IMR-90 (cell line): ENCODE results near the gene LLPH. TPM values are rescaled to one million over a fixed set of nuclear protein-coding genes. Genes with fewer than 3 reads are reported as not detected.

Source experiments
- ATAC-seq: fragments of 200-7000 bp; cut with Tn5 transposase; 2 replicates; pipeline ENCODE4 v1.9.1; 2020; ENCODE audit warnings: low read depth, mild to moderate bottlenecking, moderate library complexity
- BruUV-seq: library from RNA; stranded (reverse); fragments of 400-500 nt; replicated peaks from 2 replicates; lab custom pipeline; 2021; lab: Mats Ljungman, UMichigan
- CTCF ChIA-PET: fragments of 300-600 bp; formaldehyde crosslinking; extraction: SDS; loops from one replicate; lab custom pipeline; 2021; ENCODE audit warnings: antibody characterized with exemption; lab: Yijun Ruan, JAX
- POLR2A ChIA-PET: fragments of 300-600 bp; sonication (Branson Sonifier 250); formaldehyde crosslinking; loops from one replicate; lab custom pipeline; 2022; ENCODE audit warnings: antibody characterized with exemption; ENCODE audit not compliant: unreplicated experiment; lab: Charles Lee
- DNase-seq: peaks from one replicate; pipeline ENCODE4 v3.0.0; 2013
- H2AFZ ChIP-seq: replicated peaks from 2 replicates; pipeline ENCODE3; 2013; ENCODE audit warnings: low read length, mild to moderate bottlenecking; ENCODE audit not compliant: poor library complexity
- H2AK5ac ChIP-seq: 2 replicates; pipeline ENCODE4 v1.6.1; 2013; ENCODE audit warnings: low read depth, low read length, inconsistent platforms
- H2AK9ac ChIP-seq: replicated peaks from 2 replicates; pipeline ENCODE3; 2013; ENCODE audit warnings: mild to moderate bottlenecking, low read depth, low read length, moderate library complexity; ENCODE audit not compliant: poor library complexity
- H2BK120ac ChIP-seq: 2 replicates; pipeline ENCODE4 v1.6.1; 2013; ENCODE audit warnings: low read depth, low read length, inconsistent platforms
- H2BK15ac ChIP-seq: 3 replicates; pipeline ENCODE4 v1.6.1; 2013; ENCODE audit warnings: low read depth, low read length, inconsistent platforms
- H2BK20ac ChIP-seq: 2 replicates; pipeline ENCODE4 v1.6.1; 2013; ENCODE audit warnings: low read depth, mild to moderate bottlenecking, inconsistent platforms, low read length, moderate library complexity
- H2BK5ac ChIP-seq: 2 replicates; pipeline ENCODE4 v1.6.1; 2013; ENCODE audit warnings: mild to moderate bottlenecking, low read depth, low read length, inconsistent platforms; ENCODE audit not compliant: poor library complexity, severe bottlenecking
- H3K14ac ChIP-seq: replicated peaks from 2 replicates; pipeline ENCODE4 v1.6.1; 2013; ENCODE audit warnings: low read depth, low read length, inconsistent platforms
- H3K18ac ChIP-seq: 2 replicates; pipeline ENCODE4 v1.6.1; 2013; ENCODE audit warnings: low read depth, low read length, control low read depth
- H3K23ac ChIP-seq: 2 replicates; pipeline ENCODE4 v1.6.1; 2013; ENCODE audit warnings: low read depth, low read length, inconsistent platforms
- H3K27ac ChIP-seq: 2 replicates; pipeline ENCODE4 v1.5.1; 2013; ENCODE audit warnings: mild to moderate bottlenecking, control low read depth, low read length; ENCODE audit not compliant: insufficient read depth
- H3K27me3 ChIP-seq: 2 replicates; pipeline ENCODE4 v1.6.1; 2013; ENCODE audit warnings: low read length; ENCODE audit not compliant: control insufficient read depth, insufficient read depth
- H3K36me3 ChIP-seq: 2 replicates; pipeline ENCODE4 v1.6.1; 2013; ENCODE audit warnings: low read length, mixed read lengths; ENCODE audit not compliant: control insufficient read depth, insufficient read depth
- H3K4ac ChIP-seq: 2 replicates; pipeline ENCODE4 v1.6.1; 2013; ENCODE audit warnings: low read depth, low read length, inconsistent platforms
- H3K4me1 ChIP-seq: 2 replicates; pipeline ENCODE4 v1.6.1; 2013; ENCODE audit warnings: low read length, mixed read lengths; ENCODE audit not compliant: control insufficient read depth, insufficient read depth
- H3K4me2 ChIP-seq: 2 replicates; pipeline ENCODE4 v1.6.1; 2013; ENCODE audit warnings: low read depth, mild to moderate bottlenecking, control low read depth, low read length, moderate library complexity
- H3K4me3 ChIP-seq: 2 replicates; pipeline ENCODE4 v1.5.1; 2013; ENCODE audit warnings: low read depth, mild to moderate bottlenecking, control low read depth, low read length, moderate library complexity; ENCODE audit not compliant: insufficient read depth
- H3K56ac ChIP-seq: 2 replicates; pipeline ENCODE4 v1.6.1; 2013; ENCODE audit warnings: low read length, inconsistent platforms; ENCODE audit not compliant: insufficient read depth; ENCODE audit errors: extremely low read depth
- H3K79me1 ChIP-seq, 2 experiments: 2 replicates each; pipeline ENCODE4 v1.6.1; 2013; ENCODE audit warnings: low read length in 2 of 2, inconsistent platforms in 1 of 2, low read depth in 1 of 2
- H3K9ac ChIP-seq: 2 replicates; pipeline ENCODE4 v1.6.1; 2013; ENCODE audit warnings: low read depth, low read length, control low read depth
- H3K9me1 ChIP-seq: 2 replicates; pipeline ENCODE4 v1.6.1; 2013; ENCODE audit warnings: low read length, inconsistent platforms; ENCODE audit not compliant: insufficient read depth
- H3K9me3 ChIP-seq: 2 replicates; pipeline ENCODE4 v1.6.1; 2013; ENCODE audit warnings: low read length; ENCODE audit not compliant: control insufficient read depth, insufficient read depth
- H4K20me1 ChIP-seq: 2 replicates; pipeline ENCODE4 v1.6.1; 2013; ENCODE audit warnings: low read length, inconsistent platforms; ENCODE audit not compliant: insufficient read depth
- H4K5ac ChIP-seq: 2 replicates; pipeline ENCODE4 v1.6.1; 2013; ENCODE audit warnings: mild to moderate bottlenecking, low read depth, low read length, control low read depth
- H4K8ac ChIP-seq, 2 experiments: 2 replicates each; pipeline ENCODE4 v1.6.1; 2013; ENCODE audit warnings: low read depth in 2 of 2, low read length in 2 of 2, control low read depth in 1 of 2, inconsistent platforms in 1 of 2
- H4K91ac ChIP-seq: 2 replicates; pipeline ENCODE4 v1.6.1; 2013; ENCODE audit warnings: low read depth, low read length, inconsistent platforms; ENCODE audit not compliant: insufficient read depth
- dilution Hi-C: fragments of 300-500 bp; cut with HindIII; formaldehyde crosslinking; loops from one replicate; pipeline ENCODE4 v1.14.3; 2018; ENCODE audit warnings: low sequenced_read_pairs; ENCODE audit not compliant: unreplicated experiment
- in situ Hi-C: fragments of 300-500 bp; cut with MboI; formaldehyde crosslinking; loops from 3 replicates; pipeline ENCODE4 v1.14.3; 2019; ENCODE audit warnings: low sequenced_read_pairs, inconsistent platforms, mixed read lengths
- intact Hi-C: fragments of 100-400 bp; cut with micrococcal nuclease; formaldehyde crosslinking; loops from 2 replicates; pipeline ENCODE4 v1.10.0; 2022
- polyA plus RNA-seq, 3 experiments: library from polyadenylated mRNA; depleted of rRNA; stranded (reverse); fragments of >200 nt; gene quantifications; 2 replicates each; pipeline ENCODE4 v1.2.3, GENCODE V29; 2012; ENCODE audit warnings: low replicate concordance in 1 of 3
- total RNA-seq: library from RNA; depleted of rRNA; stranded (reverse); fragments of >200 nt; gene quantifications from 2 replicates; pipeline ENCODE4 v1.2.3, GENCODE V29; 2012
- TF ChIP-seq, protein P1 (sequence below): fragments of 150-350 bp; IDR thresholded peaks from 2 replicates; pipeline ENCODE4 v1.6.1; 2017; ENCODE audit warnings: mild to moderate bottlenecking, antibody characterized with exemption, low read length, low read depth

Gene LLPH
- total and polyA plus RNA-seq, 2 of the 4 experiments (the other 2 are of a cell fraction) = 2.7 to 17.0 TPM

DNA sequence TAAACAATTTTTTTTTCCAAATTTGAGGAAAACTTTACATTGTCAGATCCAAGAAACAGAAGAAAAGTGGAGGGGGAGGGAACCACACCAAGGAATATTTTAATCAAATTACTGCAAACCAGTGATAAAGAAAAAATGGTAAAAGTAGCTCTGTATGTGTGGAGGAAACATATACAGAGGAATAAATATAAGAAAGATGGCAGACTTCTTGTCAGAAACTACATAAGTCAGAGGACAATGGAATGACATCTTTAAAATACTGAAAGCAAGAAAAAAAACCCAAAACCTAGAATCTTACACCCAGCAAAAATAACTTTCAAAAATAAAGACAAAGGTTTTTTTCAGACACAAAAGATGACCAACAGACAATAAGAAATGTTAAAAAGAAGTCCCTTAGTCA, 10.2 kb upstream of the LLPH start:
- Histone ChIP-seq H3K9me1 (no peaks in the 10 kb centered on the region), H3K9me3 (peaks cover 6% of the 10 kb centered on the region), H2BK5ac (no peak overlapping the region), H2BK15ac (no peak overlapping the region), H2AFZ (no peak overlapping the region), H4K20me1 (no peaks in the 10 kb centered on the region), H3K23ac (no peak overlapping the region), H3K4me3 (no peak overlapping the region), H4K8ac (no peak overlapping the region), H2BK120ac (no peak overlapping the region), H4K91ac (no peak overlapping the region), H2AK5ac (no peak overlapping the region), H3K36me3 (peaks cover 22% of the 10 kb centered on the region), H2AK9ac (no peak overlapping the region), H2BK20ac (no peak overlapping the region), H3K27ac (no peak overlapping the region), H3K56ac (no peak overlapping the region), H3K4me1 (no peaks in the 10 kb centered on the region), H3K18ac (no peak overlapping the region), H3K4ac (no peak overlapping the region), H3K9ac (no peak overlapping the region), H3K14ac (no peak overlapping the region), H4K5ac (no peak overlapping the region), H3K79me1 (peaks cover 33 to 41% of the 10 kb centered on the region in 2 experiments), H3K27me3 (no peaks in the 10 kb centered on the region), H3K4me2 (no peak overlapping the region)
- CTCF ChIA-PET = no interaction called here
- BruUV-seq = no TSS peak
- intact Hi-C loops (no loop called here), in situ Hi-C loops (no loop called here), dilution Hi-C loops (no loop called here)
- ATAC-seq (no peak), DNase-seq (no peak)
- POLR2A ChIA-PET = no interaction called here
- TF ChIP-seq, protein P1, sequence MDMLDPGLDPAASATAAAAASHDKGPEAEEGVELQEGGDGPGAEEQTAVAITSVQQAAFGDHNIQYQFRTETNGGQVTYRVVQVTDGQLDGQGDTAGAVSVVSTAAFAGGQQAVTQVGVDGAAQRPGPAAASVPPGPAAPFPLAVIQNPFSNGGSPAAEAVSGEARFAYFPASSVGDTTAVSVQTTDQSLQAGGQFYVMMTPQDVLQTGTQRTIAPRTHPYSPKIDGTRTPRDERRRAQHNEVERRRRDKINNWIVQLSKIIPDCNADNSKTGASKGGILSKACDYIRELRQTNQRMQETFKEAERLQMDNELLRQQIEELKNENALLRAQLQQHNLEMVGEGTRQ = no peak
